Vagina (tissue), 2 donors: ENCODE data around the gene LRRC17. TPM values are rescaled to one million over a fixed set of nuclear protein-coding genes. Genes with fewer than 3 reads are reported as not detected.
"Not testable (repeated sequence)": the region's sequence is repeated elsewhere in the genome, so short reads cannot be mapped to it uniquely, and the experiment has no call there.

Source experiments
- DNase-seq, 2 donors: peaks; one replicate each; pipeline ENCODE4 v3.0.0-alpha.2; 2017; ENCODE audit errors: extremely low spot score in 2 of 2
- H3K27ac ChIP-seq: fragments of 200-600 bp; sonication (generic); one replicate; pipeline ENCODE4 v1.5.1; 2019
- H3K27me3 ChIP-seq: fragments of 200-600 bp; sonication (generic); one replicate; pipeline ENCODE4 v1.5.1; 2019
- H3K36me3 ChIP-seq, 2 donors: fragments of 200-600 bp; sonication (generic); one replicate each; pipeline ENCODE4 v1.5.1; 2017 to 2019
- H3K4me1 ChIP-seq: fragments of 200-600 bp; sonication (generic); one replicate; pipeline ENCODE4 v1.5.1; 2019
- H3K4me3 ChIP-seq, 2 donors: fragments of 200-600 bp; sonication (generic); 1 replicate in 1 of 2; 2 replicates in 1 of 2; pipeline ENCODE4 v1.5.1; 2016 to 2019
- H3K9me3 ChIP-seq: fragments of 200-600 bp; sonication (generic); one replicate; pipeline ENCODE4 v1.5.1; 2019
- CTCF ChIP-seq, 3 experiments: fragments of 450-650 bp in 2 of 3; fragments of 200-600 bp in 1 of 3; sonication (generic) in 1 of 3; IDR thresholded peaks; one replicate each; pipeline ENCODE4 v1.5.1; 2017 to 2019; ENCODE audit warnings: antibody characterized with exemption in 3 of 3, mild to moderate bottlenecking in 2 of 3, moderate library complexity in 2 of 3
- POLR2A ChIP-seq, 2 donors: fragments of 450-650 bp; IDR thresholded peaks; one replicate each; pipeline ENCODE4 v1.6.1; 2017; ENCODE audit warnings: antibody characterized with exemption in 2 of 2, mild to moderate bottlenecking in 2 of 2, moderate library complexity in 2 of 2
- POLR2AphosphoS5 ChIP-seq, 2 donors: sonication (generic); formaldehyde crosslinking; IDR thresholded peaks; one replicate each; pipeline ENCODE4 v1.9.0; 2017; ENCODE audit warnings: antibody characterized with exemption in 2 of 2, mild to moderate bottlenecking in 2 of 2, low read depth in 1 of 2; ENCODE audit not compliant: insufficient read depth in 1 of 2
- intact Hi-C: fragments of 100-400 bp; cut with DNase I; formaldehyde crosslinking; loops from one replicate; pipeline ENCODE4 v1.15.1; 2023
- total RNA-seq: library from RNA; depleted of rRNA; stranded (reverse); fragments of >200 nt; gene quantifications from one replicate; pipeline ENCODE4 v1.2.3, GENCODE V29; 2016

Gene LRRC17
- total RNA-seq, 1 donor from 2014 or later = 2.9 TPM

- no peaks in the 10 kb centered on the region for H3K27me3 ChIP-seq
- no peak overlapping the region for H3K27ac ChIP-seq
- no peaks in the 10 kb centered on the region for H3K36me3 ChIP-seq
- no peaks in the 10 kb centered on the region for H3K4me1 ChIP-seq
- intact Hi-C loops = no loop called here
- no peaks in the 10 kb centered on the region for H3K9me3 ChIP-seq
- TF ChIP-seq POLR2AphosphoS5 (IDR thresholded peaks at IDR 0.05; ENCODE audit: insufficient read depth in 1 of 2, low read depth in 1 of 2) (no peak), POLR2A (IDR thresholded peaks at IDR 0.05) (no peak), CTCF (IDR thresholded peaks at IDR 0.05) (no peak)
- H3K4me3 ChIP-seq = no peak overlapping the region
- DNase-seq = no peak
Observed at GRCh38 chr7:102976493-102976892, 63.7 kb downstream of the LRRC17 start.

GRCh38 chr7:102977586-102977985, 64.8 kb downstream of the LRRC17 start:
- H3K4me3 ChIP-seq, H3K36me3 ChIP-seq, H3K4me1 ChIP-seq, H3K27me3 ChIP-seq, H3K9me3 ChIP-seq, H3K27ac ChIP-seq, DNase-seq, intact Hi-C loops: not testable (repeated sequence)

- no peak overlapping the region for H3K4me3 ChIP-seq
- H3K27ac ChIP-seq = no peak overlapping the region
- no peaks in the 10 kb centered on the region for H3K36me3 ChIP-seq
- no peaks in the 10 kb centered on the region for H3K27me3 ChIP-seq
- TF ChIP-seq POLR2A (IDR thresholded peaks at IDR 0.05) (no peak), POLR2AphosphoS5 (IDR thresholded peaks at IDR 0.05; ENCODE audit: insufficient read depth in 1 of 2, low read depth in 1 of 2) (no peak), CTCF (IDR thresholded peaks at IDR 0.05) (no peak)
- no peaks in the 10 kb centered on the region for H3K9me3 ChIP-seq
- DNase-seq = no peak
- no peaks in the 10 kb centered on the region for H3K4me1 ChIP-seq
- intact Hi-C loops = no loop called here
Observed at GRCh38 chr7:102978284-102978683, 65.5 kb downstream of the LRRC17 start.

GRCh38 chr7:102979670-102980069, 66.9 kb downstream of the LRRC17 start:
- H3K27me3 ChIP-seq = no peaks in the 10 kb centered on the region
- no peaks in the 10 kb centered on the region for H3K36me3 ChIP-seq
- no peak overlapping the region for H3K4me3 ChIP-seq
- no peaks in the 10 kb centered on the region for H3K4me1 ChIP-seq
- H3K27ac ChIP-seq = no peak overlapping the region
- intact Hi-C loops = no loop called here
- TF ChIP-seq POLR2A (IDR thresholded peaks at IDR 0.05) (no peak), CTCF (IDR thresholded peaks at IDR 0.05) (no peak), POLR2AphosphoS5 (IDR thresholded peaks at IDR 0.05; ENCODE audit: insufficient read depth in 1 of 2, low read depth in 1 of 2) (no peak)
- H3K9me3 ChIP-seq = no peaks in the 10 kb centered on the region
- DNase-seq = no peak

- H3K9me3 ChIP-seq = no peaks in the 10 kb centered on the region
- no peak overlapping the region for H3K4me3 ChIP-seq
- DNase-seq = no peak
- TF ChIP-seq POLR2A (IDR thresholded peaks at IDR 0.05) = no peak
- H3K4me1 ChIP-seq = no peaks in the 10 kb centered on the region
- no peaks in the 10 kb centered on the region for H3K27me3 ChIP-seq
- no peaks in the 10 kb centered on the region for H3K36me3 ChIP-seq
- H3K27ac ChIP-seq = no peak overlapping the region
- intact Hi-C loops = no loop called here
Observed at GRCh38 chr7:102981451-102981850, 68.7 kb downstream of the LRRC17 start.

- intact Hi-C loops = no loop called here
- H3K4me3 ChIP-seq = no peak overlapping the region
- no peak overlapping the region for H3K27ac ChIP-seq
Observed at GRCh38 chr7:102982235-102982634, 69.4 kb downstream of the LRRC17 start.

More at GRCh38 chr7:102982235-102982634, 69.4 kb downstream of the LRRC17 start:
- DNase-seq = no peak
- no peak for TF ChIP-seq POLR2AphosphoS5 (IDR thresholded peaks at IDR 0.05; ENCODE audit: insufficient read depth in 1 of 2, low read depth in 1 of 2)
- no peak for TF ChIP-seq POLR2A (IDR thresholded peaks at IDR 0.05)
- TF ChIP-seq CTCF (IDR thresholded peaks at IDR 0.05) = no peak
- Histone ChIP-seq H3K4me1 (no peaks in the 10 kb centered on the region), H3K36me3 (no peaks in the 10 kb centered on the region), H3K9me3 (no peaks in the 10 kb centered on the region), H3K27me3 (no peaks in the 10 kb centered on the region)
